GM23338 (cell line): ENCODE measurements around the gene BTNL2. TPM values are rescaled to one million over a fixed set of nuclear protein-coding genes. Genes with fewer than 3 reads are reported as not detected.

Experiments used
- ETS1 ChIP-seq: IDR thresholded peaks from 2 replicates; pipeline ENCODE4 v1.6.1; 2016; ENCODE audit warnings: antibody characterized with exemption
- JUNB ChIP-seq: IDR thresholded peaks from one replicate; pipeline ENCODE4 v1.6.1; 2016; ENCODE audit warnings: antibody characterized with exemption; ENCODE audit not compliant: unreplicated experiment
- POLR2AphosphoS5 ChIP-seq: IDR thresholded peaks from 2 replicates; pipeline ENCODE4 v1.6.1; 2016; ENCODE audit warnings: antibody characterized with exemption, low read depth
- ZNF331 ChIP-seq: fragments of 250-450 bp; sonication (Bioruptor Pico); IDR thresholded peaks from 2 replicates; pipeline ENCODE4 v1.5.0; 2020; ENCODE audit warnings: low read depth, mild to moderate bottlenecking, moderate library complexity
- polyA plus RNA-seq: library from polyadenylated mRNA; unstranded; fragments of >200 nt; fragmentation: Nextera tagmentation; extraction: Ambion mirVana; gene quantifications from 2 replicates; pipeline ENCODE4 v1.2.1, GENCODE V29; 2016
- total RNA-seq: library from RNA; depleted of rRNA; stranded (reverse); fragments of >200 nt; shearing (Covaris generic); gene quantifications from 2 replicates; pipeline ENCODE4 v1.2.3, GENCODE V29; 2014
- TF ChIP-seq, protein P1 (sequence below): fragments of 250-450 bp; sonication (Bioruptor Pico); IDR thresholded peaks from 2 replicates; pipeline ENCODE4 v1.5.0; 2020; ENCODE audit warnings: mild to moderate bottlenecking, moderate library complexity
- TF ChIP-seq, protein P2 (sequence below): IDR thresholded peaks from one replicate; pipeline ENCODE4 v1.6.1; 2018; ENCODE audit warnings: antibody characterized with exemption; ENCODE audit not compliant: unreplicated experiment

BTNL2 gene
- total and polyA plus RNA-seq, 2 experiments from 2014 or later, result not detected

GRCh38 chr6:32382757-32383420 is 24.1 kb downstream of the BTNL2 start (continued):
- TF ChIP-seq, protein P1, sequence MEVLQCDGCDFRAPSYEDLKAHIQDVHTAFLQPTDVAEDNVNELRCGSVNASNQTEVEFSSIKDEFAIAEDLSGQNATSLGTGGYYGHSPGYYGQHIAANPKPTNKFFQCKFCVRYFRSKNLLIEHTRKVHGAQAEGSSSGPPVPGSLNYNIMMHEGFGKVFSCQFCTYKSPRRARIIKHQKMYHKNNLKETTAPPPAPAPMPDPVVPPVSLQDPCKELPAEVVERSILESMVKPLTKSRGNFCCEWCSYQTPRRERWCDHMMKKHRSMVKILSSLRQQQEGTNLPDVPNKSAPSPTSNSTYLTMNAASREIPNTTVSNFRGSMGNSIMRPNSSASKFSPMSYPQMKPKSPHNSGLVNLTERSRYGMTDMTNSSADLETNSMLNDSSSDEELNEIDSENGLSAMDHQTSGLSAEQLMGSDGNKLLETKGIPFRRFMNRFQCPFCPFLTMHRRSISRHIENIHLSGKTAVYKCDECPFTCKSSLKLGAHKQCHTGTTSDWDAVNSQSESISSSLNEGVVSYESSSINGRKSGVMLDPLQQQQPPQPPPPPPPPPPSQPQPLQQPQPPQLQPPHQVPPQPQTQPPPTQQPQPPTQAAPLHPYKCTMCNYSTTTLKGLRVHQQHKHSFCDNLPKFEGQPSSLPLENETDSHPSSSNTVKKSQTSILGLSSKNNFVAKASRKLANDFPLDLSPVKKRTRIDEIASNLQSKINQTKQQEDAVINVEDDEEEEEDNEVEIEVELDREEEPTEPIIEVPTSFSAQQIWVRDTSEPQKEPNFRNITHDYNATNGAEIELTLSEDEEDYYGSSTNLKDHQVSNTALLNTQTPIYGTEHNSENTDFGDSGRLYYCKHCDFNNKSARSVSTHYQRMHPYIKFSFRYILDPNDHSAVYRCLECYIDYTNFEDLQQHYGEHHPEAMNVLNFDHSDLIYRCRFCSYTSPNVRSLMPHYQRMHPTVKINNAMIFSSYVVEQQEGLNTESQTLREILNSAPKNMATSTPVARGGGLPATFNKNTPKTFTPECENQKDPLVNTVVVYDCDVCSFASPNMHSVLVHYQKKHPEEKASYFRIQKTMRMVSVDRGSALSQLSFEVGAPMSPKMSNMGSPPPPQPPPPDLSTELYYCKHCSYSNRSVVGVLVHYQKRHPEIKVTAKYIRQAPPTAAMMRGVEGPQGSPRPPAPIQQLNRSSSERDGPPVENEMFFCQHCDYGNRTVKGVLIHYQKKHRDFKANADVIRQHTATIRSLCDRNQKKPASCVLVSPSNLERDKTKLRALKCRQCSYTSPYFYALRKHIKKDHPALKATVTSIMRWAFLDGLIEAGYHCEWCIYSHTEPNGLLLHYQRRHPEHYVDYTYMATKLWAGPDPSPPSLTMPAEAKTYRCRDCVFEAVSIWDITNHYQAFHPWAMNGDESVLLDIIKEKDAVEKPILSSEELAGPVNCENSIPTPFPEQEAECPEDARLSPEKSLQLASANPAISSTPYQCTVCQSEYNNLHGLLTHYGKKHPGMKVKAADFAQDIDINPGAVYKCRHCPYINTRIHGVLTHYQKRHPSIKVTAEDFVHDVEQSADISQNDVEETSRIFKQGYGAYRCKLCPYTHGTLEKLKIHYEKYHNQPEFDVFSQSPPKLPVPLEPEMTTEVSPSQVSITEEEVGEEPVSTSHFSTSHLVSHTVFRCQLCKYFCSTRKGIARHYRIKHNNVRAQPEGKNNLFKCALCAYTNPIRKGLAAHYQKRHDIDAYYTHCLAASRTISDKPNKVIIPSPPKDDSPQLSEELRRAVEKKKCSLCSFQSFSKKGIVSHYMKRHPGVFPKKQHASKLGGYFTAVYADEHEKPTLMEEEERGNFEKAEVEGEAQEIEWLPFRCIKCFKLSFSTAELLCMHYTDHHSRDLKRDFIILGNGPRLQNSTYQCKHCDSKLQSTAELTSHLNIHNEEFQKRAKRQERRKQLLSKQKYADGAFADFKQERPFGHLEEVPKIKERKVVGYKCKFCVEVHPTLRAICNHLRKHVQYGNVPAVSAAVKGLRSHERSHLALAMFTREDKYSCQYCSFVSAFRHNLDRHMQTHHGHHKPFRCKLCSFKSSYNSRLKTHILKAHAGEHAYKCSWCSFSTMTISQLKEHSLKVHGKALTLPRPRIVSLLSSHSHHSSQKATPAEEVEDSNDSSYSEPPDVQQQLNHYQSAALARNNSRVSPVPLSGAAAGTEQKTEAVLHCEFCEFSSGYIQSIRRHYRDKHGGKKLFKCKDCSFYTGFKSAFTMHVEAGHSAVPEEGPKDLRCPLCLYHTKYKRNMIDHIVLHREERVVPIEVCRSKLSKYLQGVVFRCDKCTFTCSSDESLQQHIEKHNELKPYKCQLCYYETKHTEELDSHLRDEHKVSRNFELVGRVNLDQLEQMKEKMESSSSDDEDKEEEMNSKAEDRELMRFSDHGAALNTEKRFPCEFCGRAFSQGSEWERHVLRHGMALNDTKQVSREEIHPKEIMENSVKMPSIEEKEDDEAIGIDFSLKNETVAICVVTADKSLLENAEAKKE (CRISPR knock-in tag), result no peak
- TF ChIP-seq POLR2AphosphoS5 (no peak), JUNB (no peak), ZNF331 (CRISPR knock-in tag) (no peak), ETS1 (no peak)
- TF ChIP-seq, protein P2, sequence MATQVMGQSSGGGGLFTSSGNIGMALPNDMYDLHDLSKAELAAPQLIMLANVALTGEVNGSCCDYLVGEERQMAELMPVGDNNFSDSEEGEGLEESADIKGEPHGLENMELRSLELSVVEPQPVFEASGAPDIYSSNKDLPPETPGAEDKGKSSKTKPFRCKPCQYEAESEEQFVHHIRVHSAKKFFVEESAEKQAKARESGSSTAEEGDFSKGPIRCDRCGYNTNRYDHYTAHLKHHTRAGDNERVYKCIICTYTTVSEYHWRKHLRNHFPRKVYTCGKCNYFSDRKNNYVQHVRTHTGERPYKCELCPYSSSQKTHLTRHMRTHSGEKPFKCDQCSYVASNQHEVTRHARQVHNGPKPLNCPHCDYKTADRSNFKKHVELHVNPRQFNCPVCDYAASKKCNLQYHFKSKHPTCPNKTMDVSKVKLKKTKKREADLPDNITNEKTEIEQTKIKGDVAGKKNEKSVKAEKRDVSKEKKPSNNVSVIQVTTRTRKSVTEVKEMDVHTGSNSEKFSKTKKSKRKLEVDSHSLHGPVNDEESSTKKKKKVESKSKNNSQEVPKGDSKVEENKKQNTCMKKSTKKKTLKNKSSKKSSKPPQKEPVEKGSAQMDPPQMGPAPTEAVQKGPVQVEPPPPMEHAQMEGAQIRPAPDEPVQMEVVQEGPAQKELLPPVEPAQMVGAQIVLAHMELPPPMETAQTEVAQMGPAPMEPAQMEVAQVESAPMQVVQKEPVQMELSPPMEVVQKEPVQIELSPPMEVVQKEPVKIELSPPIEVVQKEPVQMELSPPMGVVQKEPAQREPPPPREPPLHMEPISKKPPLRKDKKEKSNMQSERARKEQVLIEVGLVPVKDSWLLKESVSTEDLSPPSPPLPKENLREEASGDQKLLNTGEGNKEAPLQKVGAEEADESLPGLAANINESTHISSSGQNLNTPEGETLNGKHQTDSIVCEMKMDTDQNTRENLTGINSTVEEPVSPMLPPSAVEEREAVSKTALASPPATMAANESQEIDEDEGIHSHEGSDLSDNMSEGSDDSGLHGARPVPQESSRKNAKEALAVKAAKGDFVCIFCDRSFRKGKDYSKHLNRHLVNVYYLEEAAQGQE, result no peak
